ENCODE data around the gene WFDC10B.
"Not testable (repeated sequence)": the region's sequence is repeated elsewhere in the genome, so short reads cannot be mapped to it uniquely, and the experiment has no call there.

DNA sequence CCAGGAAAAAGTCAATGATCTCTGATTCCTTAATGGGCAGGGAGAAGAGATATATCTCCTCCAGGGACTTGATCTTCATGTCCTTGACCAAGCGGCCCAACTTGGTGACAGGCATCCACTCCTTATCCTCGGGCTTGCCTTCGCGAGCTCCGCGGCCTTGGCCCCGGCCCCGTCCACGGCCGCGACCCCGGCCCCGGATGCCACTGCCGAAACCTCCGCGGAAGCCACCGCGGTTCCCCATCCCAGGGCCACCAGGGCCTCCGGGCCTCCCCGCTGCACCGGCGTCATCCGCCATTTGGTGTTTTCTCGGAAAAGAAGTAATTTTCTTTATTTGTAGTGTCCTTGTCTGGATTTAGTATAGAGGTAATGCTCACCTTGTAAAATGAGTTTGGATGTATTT is 63.7 kb downstream of the WFDC10B start:
- not testable (repeated sequence) for TF ChIP-seq BHLHE40 (IDR thresholded peaks at IDR 0.05; ENCODE audit: borderline replicate concordance); SP1 (IDR thresholded peaks at IDR 0.05); ARNT (IDR thresholded peaks at IDR 0.05); CTBP1 (IDR thresholded peaks at IDR 0.05; ENCODE audit: borderline replicate concordance); SUZ12 (IDR thresholded peaks at IDR 0.05); FOXM1 (IDR thresholded peaks at IDR 0.05; ENCODE audit: borderline replicate concordance); NFRKB (IDR thresholded peaks at IDR 0.05); ELF4 (IDR thresholded peaks at IDR 0.05); TARDBP (IDR thresholded peaks at IDR 0.05); HDGF (IDR thresholded peaks at IDR 0.05; ENCODE audit: borderline replicate concordance)
